ENCODE measurements around the gene P4HA1.

DNA sequence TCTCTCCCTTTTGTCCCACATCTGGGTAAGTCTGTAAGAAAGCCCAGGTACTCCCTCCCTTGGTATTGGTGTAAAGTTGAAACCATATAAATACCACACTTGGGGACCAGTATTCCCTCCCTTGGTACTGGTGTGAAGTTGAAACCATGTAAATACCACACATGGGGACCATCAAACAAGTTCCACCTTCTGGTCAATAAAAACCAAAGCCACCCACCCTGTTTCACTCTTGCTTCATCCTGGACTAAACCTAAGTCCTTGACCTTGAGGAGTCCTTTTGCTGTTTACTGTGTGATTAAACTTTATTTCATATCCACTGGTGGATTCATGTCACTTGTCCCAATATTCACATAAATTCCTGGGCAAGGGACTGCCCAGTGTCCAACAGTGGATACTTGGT lies 8.4 kb downstream of the P4HA1 start:
- TF ChIP-seq, protein P1, sequence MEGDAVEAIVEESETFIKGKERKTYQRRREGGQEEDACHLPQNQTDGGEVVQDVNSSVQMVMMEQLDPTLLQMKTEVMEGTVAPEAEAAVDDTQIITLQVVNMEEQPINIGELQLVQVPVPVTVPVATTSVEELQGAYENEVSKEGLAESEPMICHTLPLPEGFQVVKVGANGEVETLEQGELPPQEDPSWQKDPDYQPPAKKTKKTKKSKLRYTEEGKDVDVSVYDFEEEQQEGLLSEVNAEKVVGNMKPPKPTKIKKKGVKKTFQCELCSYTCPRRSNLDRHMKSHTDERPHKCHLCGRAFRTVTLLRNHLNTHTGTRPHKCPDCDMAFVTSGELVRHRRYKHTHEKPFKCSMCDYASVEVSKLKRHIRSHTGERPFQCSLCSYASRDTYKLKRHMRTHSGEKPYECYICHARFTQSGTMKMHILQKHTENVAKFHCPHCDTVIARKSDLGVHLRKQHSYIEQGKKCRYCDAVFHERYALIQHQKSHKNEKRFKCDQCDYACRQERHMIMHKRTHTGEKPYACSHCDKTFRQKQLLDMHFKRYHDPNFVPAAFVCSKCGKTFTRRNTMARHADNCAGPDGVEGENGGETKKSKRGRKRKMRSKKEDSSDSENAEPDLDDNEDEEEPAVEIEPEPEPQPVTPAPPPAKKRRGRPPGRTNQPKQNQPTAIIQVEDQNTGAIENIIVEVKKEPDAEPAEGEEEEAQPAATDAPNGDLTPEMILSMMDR (IDR thresholded peaks at IDR 0.05; ENCODE audit: extremely low read depth in 1 of 2, insufficient read depth in 1 of 2, low read depth in 1 of 2, low read length in 2 of 2): no peak
- TF ChIP-seq POLR2A (IDR thresholded peaks at IDR 0.05; ENCODE audit: low read depth, low read length) (no peak), EZH2 (IDR thresholded peaks at IDR 0.05; ENCODE audit: borderline replicate concordance, low read depth, low read length, severe bottlenecking) (no peak), JUN (IDR thresholded peaks at IDR 0.05; ENCODE audit: borderline replicate concordance, insufficient read depth, insufficient read length, low read depth) (no peak), POLR2AphosphoS5 (IDR thresholded peaks at IDR 0.05; ENCODE audit: insufficient read depth, low read depth, low read length) (no peak), MYC (IDR thresholded peaks at IDR 0.05; ENCODE audit: low read depth, low read length) (no peak), FOS (IDR thresholded peaks at IDR 0.05; ENCODE audit: borderline replicate concordance, insufficient read depth, low read length) (no peak), GATA2 (IDR thresholded peaks at IDR 0.05; ENCODE audit: insufficient read depth, insufficient read length, low read depth, low read length) (no peak)
- TF ChIP-seq, protein P2, sequence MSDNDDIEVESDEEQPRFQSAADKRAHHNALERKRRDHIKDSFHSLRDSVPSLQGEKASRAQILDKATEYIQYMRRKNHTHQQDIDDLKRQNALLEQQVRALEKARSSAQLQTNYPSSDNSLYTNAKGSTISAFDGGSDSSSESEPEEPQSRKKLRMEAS (IDR thresholded peaks at IDR 0.05; ENCODE audit: insufficient read depth, insufficient read length): no peak

All from endothelial cell of umbilical vein (primary cell).